GM21619 (cell line): ENCODE measurements around the gene KCTD16.

Source experiments
- ATAC-seq: cut with Tn5 transposase; IDR thresholded peaks from one replicate; pipeline ENCODE4 v1.9.1; 2021; ENCODE audit not compliant: unreplicated experiment

The KCTD16 gene

GRCh38 chr5:144170276-144171024 is at the start of gene KCTD16, which contains the start of gene YIPF5:
Gene KCTD16, plus strand, starts transcription at chr5:144170873.
Gene YIPF5, minus strand, starts transcription at chr5:144170659. Its CDS starts 704 bp downstream, at chr5:144169955.
- ATAC-seq = peak; percentile 98

GRCh38 chr5:144121577-144121976 is 49.1 kb upstream of the KCTD16 start:
- ATAC-seq = no peak

GRCh38 chr5:144122081-144122480 is 48.6 kb upstream of the KCTD16 start:
- no peak for ATAC-seq

DNA sequence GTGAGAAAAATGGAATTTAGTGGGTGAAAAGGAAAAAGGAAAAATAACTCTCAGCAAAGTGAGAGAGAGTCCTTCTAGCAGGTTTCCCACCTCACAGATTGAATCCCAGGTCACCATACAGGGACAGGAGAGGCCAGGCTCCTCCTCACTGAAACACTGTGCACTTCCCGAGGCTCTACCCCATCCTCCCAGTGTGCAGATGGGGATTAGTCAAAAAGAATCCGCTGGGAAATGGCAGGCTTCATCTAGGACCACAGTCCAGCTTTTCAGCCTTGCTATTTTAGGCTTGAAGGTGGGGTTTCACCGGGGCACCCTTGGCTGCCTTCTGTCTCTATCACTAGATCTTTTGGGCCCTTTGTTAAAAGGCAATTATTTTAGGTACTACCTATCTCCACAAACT is 48.0 kb upstream of the KCTD16 start:
- no peak for ATAC-seq

DNA sequence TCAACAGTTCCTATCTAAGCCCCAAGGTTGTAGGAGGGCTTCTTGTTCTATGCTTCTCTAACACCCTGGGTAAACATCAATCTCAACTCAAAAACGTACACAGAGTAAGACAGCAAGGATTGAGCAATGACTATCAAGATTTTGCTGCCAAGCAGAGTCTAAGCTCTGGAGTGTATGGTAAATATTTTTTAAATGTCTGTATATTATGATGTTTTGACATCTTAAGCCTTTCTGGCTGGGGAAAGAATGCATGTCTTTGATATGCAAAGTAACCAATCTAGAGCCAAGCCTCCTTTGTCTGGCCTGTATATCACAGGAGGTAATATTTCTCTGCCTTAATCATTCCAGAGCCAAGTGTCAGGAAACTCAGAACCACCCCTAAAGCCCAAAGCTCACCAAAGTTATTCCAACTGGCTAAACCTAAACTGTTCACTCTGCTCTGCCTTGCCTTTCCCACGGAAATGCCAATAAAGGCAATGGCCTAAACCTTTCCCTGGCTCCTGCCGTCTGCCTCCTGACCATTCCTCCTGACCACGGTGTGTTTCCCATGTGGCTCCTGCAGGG is 45.4 kb upstream of the KCTD16 start:
- ATAC-seq = no peak

DNA sequence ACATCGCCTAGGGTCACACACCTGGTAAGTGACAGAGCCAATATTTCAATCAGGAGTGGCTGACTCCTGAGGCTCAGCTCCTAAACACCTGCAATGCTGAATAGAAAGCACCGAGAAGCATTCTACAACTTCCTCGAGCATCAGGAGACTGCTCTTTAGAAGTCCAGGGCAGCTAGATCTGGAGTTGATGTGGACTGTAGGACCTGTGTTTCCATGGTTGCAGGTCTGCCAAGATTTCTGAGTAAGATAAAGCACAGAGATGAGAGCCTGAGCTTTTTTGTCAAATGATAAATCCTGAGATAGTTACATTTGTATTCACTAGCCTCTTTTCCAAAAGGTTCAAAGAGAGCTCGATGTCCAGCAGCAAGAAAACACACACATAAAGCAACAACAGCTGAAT is 44.0 kb upstream of the KCTD16 start:
- no peak for ATAC-seq

- ATAC-seq = no peak
These were observed 41.8 kb upstream of the KCTD16 start for GRCh38 chr5:144128844-144129243.

DNA sequence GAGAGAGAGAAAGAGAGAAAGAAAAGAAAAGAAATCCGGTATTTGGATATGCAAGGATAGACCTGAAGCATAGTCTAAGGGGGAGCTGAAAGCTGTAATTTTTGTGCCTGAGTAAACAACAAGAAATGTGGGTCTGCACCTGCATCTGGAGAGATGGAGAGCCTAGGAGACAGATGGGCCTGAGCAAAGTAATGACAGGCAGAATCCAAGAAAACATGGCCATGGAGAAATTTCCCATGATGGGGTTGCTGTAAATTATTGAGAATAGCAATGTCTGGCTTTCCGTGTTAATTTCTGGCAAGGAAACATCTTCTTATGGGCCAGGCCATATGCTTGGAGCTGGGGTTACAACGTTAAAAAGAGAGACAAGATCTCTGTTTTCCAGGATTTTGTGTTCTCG is 40.4 kb upstream of the KCTD16 start:
- ATAC-seq = no peak

DNA sequence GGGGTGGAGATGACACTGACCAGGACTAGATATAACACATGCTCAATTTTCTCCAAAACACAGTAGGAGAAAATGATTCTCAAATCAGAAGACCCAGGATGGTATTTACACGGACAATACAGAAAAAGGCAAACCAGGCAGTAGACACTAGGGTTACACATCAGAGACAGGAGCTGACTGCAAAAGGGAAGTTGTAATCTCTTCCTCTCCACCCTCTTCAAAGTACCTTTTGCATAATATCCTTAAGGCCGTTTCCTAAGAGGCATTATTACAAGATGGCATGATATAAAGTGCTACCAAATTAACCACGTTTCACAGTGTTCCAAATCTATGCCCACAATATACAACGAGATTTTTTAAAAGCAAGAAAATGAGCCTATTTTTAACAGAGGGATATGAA is 39.4 kb upstream of the KCTD16 start:
- ATAC-seq = no peak

DNA sequence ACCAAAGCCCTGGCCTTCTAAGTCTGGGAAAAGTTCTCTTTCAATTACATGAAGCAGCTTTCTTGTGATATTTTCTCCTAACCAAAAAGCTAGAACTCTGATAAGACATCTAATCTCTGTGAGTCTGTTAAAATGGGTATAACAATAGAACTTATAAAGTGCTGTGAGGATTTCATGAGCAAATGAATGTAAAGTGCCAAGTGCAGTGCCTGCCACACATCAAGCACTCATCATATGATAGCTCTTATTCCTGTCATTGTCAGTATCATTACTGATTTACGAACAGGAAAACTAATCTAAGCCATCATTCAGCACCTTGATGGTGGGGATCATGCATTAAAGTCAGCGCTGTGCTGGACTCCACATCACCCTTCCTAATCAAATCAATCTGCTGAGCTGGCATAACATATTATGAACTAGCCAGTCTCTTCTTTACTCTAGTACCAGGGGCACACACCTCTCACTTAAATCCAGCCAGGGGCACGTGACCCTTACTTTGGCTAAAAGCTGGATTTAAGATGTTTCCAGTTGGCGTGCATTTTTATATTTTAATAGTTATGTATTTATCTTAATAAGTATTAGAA is 37.5 kb upstream of the KCTD16 start:
- ATAC-seq = no peak

- ATAC-seq = no peak
These were observed 36.4 kb upstream of the KCTD16 start for GRCh38 chr5:144134194-144134826.

- ATAC-seq = peak; percentile 54
These were observed 35.4 kb upstream of the KCTD16 start for GRCh38 chr5:144135113-144135762.

GRCh38 chr5:144139586-144139985 is 31.1 kb upstream of the KCTD16 start:
- ATAC-seq = no peak

DNA sequence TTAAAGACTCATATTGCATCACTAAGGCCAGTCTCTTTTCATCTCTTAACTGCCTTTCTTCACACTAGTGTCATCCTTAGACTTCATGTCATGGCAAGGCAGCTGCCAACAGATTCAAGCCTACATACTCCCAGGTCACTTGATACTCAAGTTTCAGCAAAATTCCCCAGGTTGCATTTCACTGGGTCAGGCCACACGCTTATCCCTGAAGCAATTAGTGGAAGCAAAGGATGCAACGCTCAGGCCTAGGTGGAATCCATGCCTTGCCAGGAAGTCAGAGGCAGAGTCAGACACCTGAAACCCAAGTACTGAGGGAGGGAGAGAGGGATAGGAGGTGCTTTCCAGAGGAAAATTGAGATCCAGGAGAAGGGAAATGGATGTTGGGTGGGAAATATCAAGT is 29.1 kb upstream of the KCTD16 start:
- ATAC-seq = no peak

DNA sequence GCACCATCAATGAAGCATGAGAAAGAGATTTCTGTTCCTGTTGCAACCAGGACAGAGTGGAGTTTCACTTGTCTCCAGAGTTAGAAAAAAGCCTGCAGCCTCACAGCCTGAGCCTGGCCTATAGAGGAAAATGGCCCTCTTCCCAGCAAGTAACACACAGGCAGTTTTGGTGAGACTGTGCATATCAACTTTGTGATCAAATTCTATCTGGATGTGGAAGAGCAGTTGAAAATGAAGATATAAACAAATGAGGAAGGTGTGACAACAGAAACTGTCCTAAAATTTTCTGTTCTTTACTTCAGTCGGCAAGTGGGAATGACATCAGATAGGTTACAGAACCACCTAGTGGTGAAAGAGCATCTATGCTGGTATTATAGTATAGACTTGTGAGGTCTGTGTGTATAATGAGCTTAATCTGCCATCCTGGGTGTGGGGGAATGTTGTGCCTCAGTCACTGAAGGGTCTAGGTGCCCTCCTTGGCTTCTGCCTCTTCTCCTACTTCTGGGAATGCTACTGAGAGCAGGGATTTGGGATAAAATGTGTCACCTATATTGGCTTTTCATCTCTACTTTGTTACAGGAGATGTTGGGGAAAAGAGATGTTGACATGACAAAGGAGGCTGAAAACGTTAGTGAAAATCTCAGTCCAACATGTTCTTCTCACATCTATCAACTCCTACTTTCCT is 28.4 kb upstream of the KCTD16 start:
- peak; percentile 98 for ATAC-seq

GRCh38 chr5:144142824-144143162 is 27.9 kb upstream of the KCTD16 start:
- ATAC-seq = no peak

- no peak for ATAC-seq
These were observed 27.0 kb upstream of the KCTD16 start for GRCh38 chr5:144143625-144144024.

GRCh38 chr5:144144956-144145751 is 25.5 kb upstream of the KCTD16 start:
- no peak for ATAC-seq

DNA sequence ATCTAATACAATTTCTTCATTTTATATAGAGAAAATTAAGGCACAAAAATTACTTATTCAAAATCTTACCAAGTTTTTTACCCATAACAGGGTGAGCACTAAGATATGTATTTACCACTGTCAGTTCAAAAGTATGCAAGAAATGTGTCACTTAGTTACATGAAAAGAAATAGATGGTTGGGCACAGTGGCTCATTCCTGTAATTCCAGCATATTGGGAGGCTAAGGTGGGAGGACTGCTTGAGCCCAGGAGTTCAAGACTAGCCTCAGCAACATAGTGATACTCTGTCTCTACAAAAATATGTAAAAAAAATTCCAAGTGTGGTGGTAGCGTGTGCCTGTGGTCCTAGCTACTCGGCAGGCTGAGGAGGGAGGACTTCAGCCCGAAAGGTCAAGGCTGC is 19.6 kb upstream of the KCTD16 start:
- no peak for ATAC-seq

DNA sequence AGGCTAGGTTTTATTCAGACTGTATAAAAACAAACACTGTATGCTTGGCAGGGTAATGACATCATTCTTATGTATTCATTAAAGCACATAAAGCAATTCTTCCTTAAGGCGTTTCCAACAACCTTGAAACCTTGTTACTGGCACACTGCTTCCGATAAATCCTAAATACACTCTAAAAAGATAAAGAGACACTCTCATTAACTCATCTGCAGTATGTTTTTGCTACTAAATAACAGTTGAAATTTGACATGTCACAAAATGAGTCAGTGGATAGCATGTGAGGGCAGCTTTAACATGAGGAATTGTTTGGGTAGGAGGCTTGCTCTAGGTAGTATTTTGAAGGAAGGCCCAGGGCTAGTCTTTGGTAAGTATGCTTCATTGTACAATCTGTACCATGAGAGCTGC is 13.9 kb upstream of the KCTD16 start:
- ATAC-seq = no peak
